NT2/D1 (cell line): ENCODE results near the gene PSMC5.

Source experiments
- YY1 ChIP-seq: IDR thresholded peaks from 2 replicates; pipeline ENCODE4 v1.6.1; 2011; ENCODE audit not compliant: insufficient read length, insufficient read depth
- ZNF274 ChIP-seq: IDR thresholded peaks from 2 replicates; pipeline ENCODE4 v1.6.1; 2011; ENCODE audit warnings: mild to moderate bottlenecking, low read depth, low read length

GRCh38 chr17:63821804-63822203 is 5.4 kb upstream of the PSMC5 start:
- no peak for TF ChIP-seq ZNF274
- no peak for TF ChIP-seq YY1
